Heart left ventricle (tissue), 16 donors: Measurements from ENCODE around the gene ADH5. TPM values are rescaled to one million over a fixed set of nuclear protein-coding genes. Genes with fewer than 3 reads are reported as not detected.
A peak's percentile ranks its signal among the peaks of the same experiment; 100 is the strongest.
"Not testable (repeated sequence)": the region's sequence is repeated elsewhere in the genome, so short reads cannot be mapped to it uniquely, and the experiment has no call there.

Experiments
- ATAC-seq, 4 donors: fragments of 200-7000 bp; cut with Tn5 transposase; one replicate each; pipeline ENCODE4 v1.9.1; 2020 to 2022; ENCODE audit warnings: moderate library complexity in 4 of 4, mild to moderate bottlenecking in 3 of 4, moderate number of reproducible peaks in 1 of 4
- DNase-seq, 5 donors: peaks; one replicate each; pipeline ENCODE4 v3.0.0-alpha.2; 2020
- H3K27ac ChIP-seq, 12 donors: fragments of 200-600 bp; sonication (generic) in 4 of 12; one replicate each; pipeline versions ENCODE4 v1.5.0 to v1.8.0; 2016 to 2022; ENCODE audit warnings: mild to moderate bottlenecking in 2 of 12
- H3K27me3 ChIP-seq, 9 donors: fragments of 200-600 bp; sonication (generic) in 2 of 9; one replicate each; pipeline versions ENCODE4 v1.5.1 to v1.8.0; 2016 to 2022; ENCODE audit warnings: mild to moderate bottlenecking in 3 of 9
- H3K36me3 ChIP-seq, 9 donors: fragments of 200-600 bp; sonication (generic) in 2 of 9; one replicate each; pipeline versions ENCODE4 v1.5.0 to v1.8.0; 2018 to 2022; ENCODE audit warnings: mild to moderate bottlenecking in 2 of 9
- H3K4me1 ChIP-seq, 12 donors: fragments of 200-600 bp; sonication (generic) in 4 of 12; one replicate each; pipeline versions ENCODE4 v1.5.0 to v1.8.0; 2016 to 2022; ENCODE audit warnings: mild to moderate bottlenecking in 3 of 12
- H3K4me3 ChIP-seq, 12 donors: fragments of 200-600 bp; sonication (generic) in 4 of 12; one replicate each; pipeline versions ENCODE4 v1.5.0 to v1.8.0; 2017 to 2022; ENCODE audit warnings: mild to moderate bottlenecking in 9 of 12, moderate library complexity in 4 of 12
- H3K9me3 ChIP-seq, 12 donors: fragments of 200-600 bp; sonication (generic) in 4 of 12; one replicate each; pipeline versions ENCODE4 v1.5.0 to v1.8.0; 2016 to 2022; ENCODE audit warnings: mild to moderate bottlenecking in 1 of 12
- POLR2A ChIP-seq, 2 donors: fragments of 450-650 bp; IDR thresholded peaks; one replicate each; pipeline ENCODE4 v1.6.1; 2017; ENCODE audit warnings: antibody characterized with exemption in 2 of 2, mild to moderate bottlenecking in 2 of 2, moderate library complexity in 2 of 2
- WGBS, 4 donors: extraction: QIAGEN DNeasy Blood & Tissue Kit in 2 of 4; methylation state at CpG; one replicate each; pipeline versions ENCODE4 v1.1.5 to v1.1.7; 2013 to 2018; 5-methylcytosine and 5-hydroxymethylcytosine counted together
- intact Hi-C, 10 donors: fragments of 100-400 bp; cut with DNase I; formaldehyde crosslinking; loops; one replicate each; pipeline versions ENCODE4 v1.11.1 to v1.14.2; 2022
- polyA plus RNA-seq, 2 donors: library from polyadenylated mRNA; stranded (reverse); fragments of 200-250 nt; gene quantifications; one replicate each; pipeline ENCODE4 v1.2.3, GENCODE V29; 2013
- total RNA-seq, 9 donors: library from RNA; depleted of rRNA in 2 of 9; stranded (reverse); fragments of >200 nt in 2 of 9; fragmentation: NEBNext Ultra II Directional in 3 of 9; extraction: Animal tissue kit (Norgen Biotek cat#: 25700) in 3 of 9; gene quantifications; one replicate each; pipeline versions ENCODE4 v1.1.0 to v1.2.4, GENCODE V29; 2016 to 2023
- TF ChIP-seq, protein P1 (sequence below), 12 donors: fragments of 200-600 bp; sonication (generic) in 4 of 12; IDR thresholded peaks; one replicate each; pipeline versions ENCODE4 v1.5.0 to v1.8.0; 2018 to 2022; ENCODE audit warnings: antibody characterized with exemption in 12 of 12, mild to moderate bottlenecking in 5 of 12
- donor health status: ischemic (EF 13 %, LVEDD 7.1; RV severe dilation, severe dysfunction).
- donor health status: healthy with polysubstance abuse.
- donor health status: DM: no; HTN: yes; CAD: no.
- donor health status: DM: no; HTN: no; CAD: no.
- donor health status: ischemic (EF 25% LVEDD 6.9; RV normal size, moderate dysfunction).
- donor health status: ischemic (EF 25% LVEDD 5.7; RV mildly dilated, moderate dysfunction).
- donor health status: healthy.
- donor health status: DM: yes; HTN: yes; CAD: no.
- donor health status: ischemic (EF 35%, LVEDD 5.7; RV mildly dilated, moderate dysfunction).
- donor health status: nonischemic (EF 11% LVEDD 7.7; RV severe dilation, severe dysfunction).
- donor health status: DM: yes; HTN: yes; CAD: no.
- donor health status: PGD.
- donor health status: ischemic (EF 29% LVEDD 5.4; RV normal size, mild dysfunction).
- donor health status: nonischemic (EF 23%, LVEDD 6.1; RV moderate dilation, normal function).

The ADH5 gene
- total and polyA plus RNA-seq, 11 donors: 104 to 246 (median 142) TPM

DNA sequence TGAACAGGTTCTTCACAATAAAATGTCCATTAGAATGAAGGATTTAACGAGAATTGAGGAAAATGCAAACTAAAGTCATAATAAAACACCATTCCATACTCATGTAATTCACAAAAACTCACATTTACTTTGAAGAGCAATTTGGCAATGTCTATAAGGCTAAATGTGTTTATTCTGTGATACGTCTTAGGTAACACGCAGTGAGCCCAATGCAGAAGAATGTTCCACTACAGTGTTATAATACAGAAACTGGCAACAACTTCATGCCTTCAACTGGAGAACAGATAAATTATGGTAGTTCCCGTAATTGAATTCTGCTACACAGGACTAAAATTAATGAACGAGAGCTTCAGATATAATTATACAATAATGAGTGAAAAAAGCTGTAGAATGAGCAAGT is 17.4 kb downstream of the ADH5 start:
- no peak for TF ChIP-seq POLR2A (IDR thresholded peaks at IDR 0.05)
- TF ChIP-seq, protein P1, sequence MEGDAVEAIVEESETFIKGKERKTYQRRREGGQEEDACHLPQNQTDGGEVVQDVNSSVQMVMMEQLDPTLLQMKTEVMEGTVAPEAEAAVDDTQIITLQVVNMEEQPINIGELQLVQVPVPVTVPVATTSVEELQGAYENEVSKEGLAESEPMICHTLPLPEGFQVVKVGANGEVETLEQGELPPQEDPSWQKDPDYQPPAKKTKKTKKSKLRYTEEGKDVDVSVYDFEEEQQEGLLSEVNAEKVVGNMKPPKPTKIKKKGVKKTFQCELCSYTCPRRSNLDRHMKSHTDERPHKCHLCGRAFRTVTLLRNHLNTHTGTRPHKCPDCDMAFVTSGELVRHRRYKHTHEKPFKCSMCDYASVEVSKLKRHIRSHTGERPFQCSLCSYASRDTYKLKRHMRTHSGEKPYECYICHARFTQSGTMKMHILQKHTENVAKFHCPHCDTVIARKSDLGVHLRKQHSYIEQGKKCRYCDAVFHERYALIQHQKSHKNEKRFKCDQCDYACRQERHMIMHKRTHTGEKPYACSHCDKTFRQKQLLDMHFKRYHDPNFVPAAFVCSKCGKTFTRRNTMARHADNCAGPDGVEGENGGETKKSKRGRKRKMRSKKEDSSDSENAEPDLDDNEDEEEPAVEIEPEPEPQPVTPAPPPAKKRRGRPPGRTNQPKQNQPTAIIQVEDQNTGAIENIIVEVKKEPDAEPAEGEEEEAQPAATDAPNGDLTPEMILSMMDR (IDR thresholded peaks at IDR 0.05): no peak
- 77 to 87% (median 83%) methylated on average over 5 of the region's 5 CpGs for WGBS, 4 donors
- intact Hi-C loops: no loop called here
- peaks cover 0 to 93% (median 82%) of the 10 kb centered on the region in 9 donors for H3K36me3 ChIP-seq
- ATAC-seq (peak in 2 of 4 donors; percentile 42 to 43), DNase-seq (no peak)
- H3K27me3 ChIP-seq: no peaks in the 10 kb centered on the region
- H3K9me3 ChIP-seq: no peaks in the 10 kb centered on the region
- H3K4me3 ChIP-seq: no peak overlapping the region
- H3K27ac ChIP-seq: peak overlapping the region in 1 of 12 donors; percentile 22
- peaks cover 0 to 5% (median 0%) of the 10 kb centered on the region in 12 donors for H3K4me1 ChIP-seq

DNA sequence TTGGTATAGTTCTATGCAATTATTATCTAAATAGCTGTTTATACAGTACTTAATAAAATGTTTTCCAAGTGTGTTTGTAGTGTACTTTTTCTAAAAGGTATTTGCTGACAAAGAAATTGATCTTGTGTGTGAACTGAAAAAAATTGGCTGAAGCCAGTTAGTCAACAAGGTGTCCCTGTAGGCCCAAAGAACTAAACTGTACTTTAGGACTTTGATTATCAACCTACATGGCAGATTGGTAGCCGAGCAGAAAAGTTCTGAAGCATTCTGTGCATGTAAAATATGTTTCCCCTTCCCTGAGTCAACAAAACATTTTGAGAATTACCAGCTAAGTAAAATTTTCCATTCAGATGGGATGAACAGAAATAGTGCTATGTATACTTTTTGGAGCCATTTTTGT is 21.0 kb downstream of the ADH5 start:
- Histone ChIP-seq H3K4me3 (no peak overlapping the region), H3K27me3 (no peaks in the 10 kb centered on the region), H3K27ac (no peak overlapping the region), H3K36me3 (peaks cover 0 to 61% (median 47%) of the 10 kb centered on the region in 9 donors), H3K9me3 (no peaks in the 10 kb centered on the region), H3K4me1 (peaks cover 0 to 3% (median 0%) of the 10 kb centered on the region in 12 donors)
- TF ChIP-seq, protein P1 (IDR thresholded peaks at IDR 0.05): no peak
- TF ChIP-seq POLR2A (IDR thresholded peaks at IDR 0.05): no peak
- intact Hi-C loops: no loop called here
- 55 to 81% (median 65%) methylated on average over 1 of the region's 1 CpG for WGBS, 4 donors
- DNase-seq (no peak), ATAC-seq (no peak)

DNA sequence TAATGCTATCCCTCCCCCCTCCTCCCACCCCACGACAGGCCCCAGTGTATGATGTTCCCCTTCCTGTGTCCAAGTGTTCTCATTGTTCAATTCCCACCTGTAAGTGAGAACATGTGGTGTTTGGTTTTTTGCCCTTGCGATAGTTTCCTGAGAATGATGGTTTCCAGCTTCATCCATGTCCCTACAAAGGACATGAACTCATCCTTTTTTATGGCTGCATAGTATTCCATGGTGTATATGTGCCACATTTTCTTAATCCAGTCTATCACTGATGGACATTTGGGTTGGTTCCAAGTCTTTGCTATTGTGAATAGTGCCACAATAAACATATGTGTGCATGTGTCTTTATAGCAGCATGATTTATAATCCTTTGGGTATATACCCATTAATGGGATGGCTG is 23.1 kb downstream of the ADH5 start:
- DNase-seq, intact Hi-C loops, H3K27me3 ChIP-seq, ATAC-seq, H3K4me1 ChIP-seq, H3K4me3 ChIP-seq, H3K27ac ChIP-seq, H3K9me3 ChIP-seq: not testable (repeated sequence)
- H3K36me3 ChIP-seq: peaks cover 0 to 57% (median 40%) of the 10 kb centered on the region in 9 donors
- 92 to 100% (median 98%) methylated on average over 1 to 2 of the region's 2 CpGs for WGBS, 4 donors

DNA sequence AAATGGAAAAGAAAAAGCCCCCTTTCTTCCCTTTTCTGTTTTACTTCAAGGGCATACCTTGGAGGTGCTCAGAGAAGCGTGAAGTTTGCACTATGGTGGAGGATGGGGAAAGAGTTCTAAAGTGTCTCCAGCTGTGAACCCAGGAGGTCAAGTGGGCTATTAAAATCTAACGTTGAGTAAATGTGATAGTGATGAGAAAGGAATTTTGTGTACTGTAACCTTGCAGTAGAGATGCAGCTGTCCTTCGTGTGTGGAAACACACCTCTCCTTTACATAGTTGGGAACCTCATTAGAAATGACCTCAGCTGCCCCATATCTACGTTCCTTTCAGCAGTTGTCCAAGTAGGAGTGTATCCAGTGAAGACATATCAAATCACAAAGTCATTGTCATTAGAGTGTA is 26.5 kb downstream of the ADH5 start:
- no peaks in the 10 kb centered on the region for H3K27me3 ChIP-seq
- intact Hi-C loops: no loop called here
- H3K27ac ChIP-seq: peak overlapping the region in 1 of 12 donors; percentile 42
- no peaks in the 10 kb centered on the region for H3K9me3 ChIP-seq
- H3K4me3 ChIP-seq: no peak overlapping the region
- ATAC-seq: peak in 3 of 4 donors; percentile 35 to 51 (median 42)
- DNase-seq: no peak
- 43 to 51% (median 47%) methylated on average over 4 of the region's 4 CpGs for WGBS, 4 donors
- H3K4me1 ChIP-seq: peaks cover 0 to 30% (median 0%) of the 10 kb centered on the region in 12 donors
- H3K36me3 ChIP-seq: peaks cover 0 to 53% (median 34%) of the 10 kb centered on the region in 9 donors
- no peak for TF ChIP-seq POLR2A (IDR thresholded peaks at IDR 0.05)
- TF ChIP-seq, protein P1 (IDR thresholded peaks at IDR 0.05): no peak
